ENCODE data around the gene MYL6.

- TF ChIP-seq CTCF (IDR thresholded peaks at IDR 0.05) = no peak
- TF ChIP-seq POLR2A (IDR thresholded peaks at IDR 0.05) = no peak
These were observed 20.1 kb upstream of the MYL6 start for GRCh38 chr12:56137853-56138571.

Data from thyroid gland (tissue), 4 donors.